ENCODE results near the gene TRPM6.
"Not testable (repeated sequence)": the region's sequence is repeated elsewhere in the genome, so short reads cannot be mapped to it uniquely, and the experiment has no call there.

TRPM6 gene

GRCh38 chr9:74855072-74855471 is 32.6 kb downstream of the TRPM6 start:
- DNase-seq, result no peak

GRCh38 chr9:74853024-74853423 is 34.7 kb downstream of the TRPM6 start:
- not testable (repeated sequence) for DNase-seq

GRCh38 chr9:74848153-74848525 is 39.6 kb downstream of the TRPM6 start:
- DNase-seq, result no peak

- DNase-seq, result no peak
Observed at GRCh38 chr9:74847478-74848152, 40.1 kb downstream of the TRPM6 start.

- no peak for DNase-seq
Observed at GRCh38 chr9:74846766-74847165, 41.0 kb downstream of the TRPM6 start.

GRCh38 chr9:74838351-74838750 is 49.4 kb downstream of the TRPM6 start:
- DNase-seq, result no peak

GRCh38 chr9:74824654-74825053 is 63.1 kb downstream of the TRPM6 start:
- DNase-seq, result no peak

- no peak for DNase-seq
Observed at GRCh38 chr9:74821636-74822035, 66.1 kb downstream of the TRPM6 start.

- DNase-seq, result no peak
Observed at GRCh38 chr9:74817816-74818215, 69.9 kb downstream of the TRPM6 start.

GRCh38 chr9:74817281-74817810 is 70.4 kb downstream of the TRPM6 start:
- no peak for DNase-seq

- DNase-seq, result no peak
Observed at GRCh38 chr9:74810200-74810599, 77.5 kb downstream of the TRPM6 start.

- no peak for DNase-seq
Observed at GRCh38 chr9:74804018-74804385, 83.7 kb downstream of the TRPM6 start.

- DNase-seq, result no peak
Observed at GRCh38 chr9:74803376-74804017, 84.2 kb downstream of the TRPM6 start.

- no peak for DNase-seq
Observed at GRCh38 chr9:74800226-74800625, 87.5 kb downstream of the TRPM6 start.

GRCh38 chr9:74795803-74796202 is 91.9 kb downstream of the TRPM6 start:
- DNase-seq, result no peak

- no peak for DNase-seq
Observed at GRCh38 chr9:74795081-74795480, 92.6 kb downstream of the TRPM6 start.

GRCh38 chr9:74784506-74784905 is 103.2 kb downstream of the TRPM6 start:
- no peak for DNase-seq

- DNase-seq, result no peak
Observed at GRCh38 chr9:74783408-74783807, 104.3 kb downstream of the TRPM6 start.

GRCh38 chr9:74777136-74777879 is 110.4 kb downstream of the TRPM6 start:
- peak; percentile 81 to 87 (median 83) for DNase-seq

GRCh38 chr9:74775396-74775795 is 112.3 kb downstream of the TRPM6 start:
- DNase-seq, result no peak

- peak; percentile 84 to 87 (median 87) for DNase-seq
Observed at GRCh38 chr9:74773886-74774479, 113.7 kb downstream of the TRPM6 start.

GRCh38 chr9:74772121-74772520 is 115.6 kb downstream of the TRPM6 start:
- no peak for DNase-seq

GRCh38 chr9:74771672-74772071 is 116.0 kb downstream of the TRPM6 start:
- no peak for DNase-seq

- no peak for DNase-seq
Observed at GRCh38 chr9:74771262-74771585, 116.5 kb downstream of the TRPM6 start.

Data from suppressor macrophage treated with lipopolysaccharide for 1 hour (primary cell).